ENCODE results near the gene PDE9A. TPM values are rescaled to one million over a fixed set of nuclear protein-coding genes. Genes with fewer than 3 reads are reported as not detected.
"Not testable (repeated sequence)": the region's sequence is repeated elsewhere in the genome, so short reads cannot be mapped to it uniquely, and the experiment has no call there.

Gene PDE9A
- polyA plus RNA-seq, 3 donors from 2014 or later = 0.40 to 2.3 (median 0.61) TPM

DNA sequence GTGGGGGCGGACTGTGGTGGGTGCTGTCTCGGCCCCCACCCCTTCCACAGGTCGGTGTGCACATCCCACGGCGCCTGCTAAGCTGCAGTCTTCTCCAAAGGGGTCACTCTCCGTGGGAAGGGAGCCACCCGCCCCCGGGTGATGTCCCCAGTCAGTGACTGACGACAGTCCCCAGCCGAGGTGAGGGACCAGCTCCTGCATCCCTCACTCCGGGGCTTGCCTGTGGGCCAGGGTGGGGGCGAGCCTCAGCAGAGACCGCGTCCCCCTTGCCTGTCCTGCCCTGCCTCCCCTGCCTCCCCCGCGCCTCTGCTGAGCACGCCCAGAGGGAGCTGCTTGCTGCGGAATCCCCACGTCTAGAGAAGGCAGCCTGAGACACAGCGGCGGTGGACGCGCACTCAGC is 35.9 kb upstream of the PDE9A start:
- Mint-ChIP-seq H3K4me1 (no peaks in the 10 kb centered on the region), H3K36me3 (no peaks in the 10 kb centered on the region), H3K4me3 (no peak overlapping the region), H3K9me3 (peaks cover 0 to under 1% (median 0%) of the 10 kb centered on the region in 6 donors), H3K27me3 (ENCODE audit: low read depth in 3 of 3) (peaks cover 2 to 21% (median 7%) of the 10 kb centered on the region in 3 donors), H3K27ac (no peak overlapping the region)
- no peak for DNase-seq

DNA sequence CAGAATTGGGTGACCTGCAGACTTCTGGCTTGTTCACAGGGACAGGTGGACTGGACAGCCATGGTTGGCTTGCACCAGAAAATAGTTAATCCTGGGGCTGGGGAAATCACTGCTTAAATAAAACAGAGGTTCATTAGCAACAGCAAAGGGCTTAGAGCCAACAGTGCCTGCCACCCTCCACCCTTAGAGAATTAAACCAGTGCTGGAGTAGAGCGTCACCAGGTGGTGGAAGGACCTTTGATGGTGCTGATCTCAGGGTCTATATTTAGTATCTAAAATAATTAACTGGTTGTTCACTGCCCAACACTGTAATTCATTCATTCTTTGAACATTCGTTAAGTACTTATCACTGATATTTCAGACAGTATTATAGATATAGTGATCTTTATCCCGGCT is 34.7 kb upstream of the PDE9A start:
- Mint-ChIP-seq H3K4me1 (no peaks in the 10 kb centered on the region), H3K27me3 (ENCODE audit: low read depth in 3 of 3) (peaks cover 2 to 21% (median 8%) of the 10 kb centered on the region in 3 donors), H3K9me3 (no peaks in the 10 kb centered on the region), H3K4me3 (no peak overlapping the region), H3K27ac (no peak overlapping the region), H3K36me3 (no peaks in the 10 kb centered on the region)
- no peak for DNase-seq

DNA sequence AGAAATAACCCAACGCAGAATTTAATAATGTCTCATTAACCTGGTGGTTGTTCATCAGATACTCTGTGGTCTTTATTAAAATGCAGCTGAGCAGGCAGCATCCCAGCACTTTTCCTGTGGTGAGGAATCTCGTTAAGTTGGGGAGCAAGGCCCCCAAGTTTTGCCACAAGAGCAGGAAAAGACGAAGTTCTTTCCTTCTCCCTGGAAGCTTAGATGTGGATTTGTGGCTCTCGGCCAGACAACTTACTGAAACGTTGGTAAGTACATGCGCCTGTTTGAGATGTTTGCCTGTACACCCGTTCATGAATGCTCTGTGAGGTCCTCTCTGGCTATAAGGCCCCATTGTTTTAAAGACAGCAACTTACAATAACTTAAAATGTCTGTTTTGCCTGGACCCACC is 34.3 kb upstream of the PDE9A start:
- no peaks in the 10 kb centered on the region for H3K36me3 Mint-ChIP-seq
- H3K4me3 Mint-ChIP-seq = no peak overlapping the region
- H3K9me3 Mint-ChIP-seq = no peaks in the 10 kb centered on the region
- H3K27ac Mint-ChIP-seq = no peak overlapping the region
- no peak for DNase-seq
- no peaks in the 10 kb centered on the region for H3K4me1 Mint-ChIP-seq
- H3K27me3 Mint-ChIP-seq (ENCODE audit: low read depth in 3 of 3) = peaks cover 2 to 23% (median 8%) of the 10 kb centered on the region in 3 donors

DNA sequence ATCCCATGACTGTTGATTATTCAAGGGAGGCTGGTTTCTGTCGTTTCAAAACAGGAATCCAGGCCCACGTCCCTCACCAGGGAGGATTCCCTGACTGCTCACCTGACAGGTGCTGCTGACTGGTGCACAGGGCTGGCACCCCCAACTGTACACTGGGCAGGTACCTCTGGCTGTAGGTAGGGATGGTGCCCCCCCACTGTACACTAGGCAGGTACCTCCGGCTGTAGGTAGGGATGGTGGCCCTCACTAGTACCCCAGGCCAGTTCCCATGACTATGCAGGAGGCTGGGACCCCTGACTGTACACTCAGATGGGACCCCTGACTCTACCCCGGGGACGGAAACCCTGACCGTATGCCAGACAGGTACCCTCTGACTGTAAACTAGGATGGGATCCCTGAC is 33.6 kb upstream of the PDE9A start:
- H3K36me3 Mint-ChIP-seq = no peaks in the 10 kb centered on the region
- peaks cover 2 to 28% (median 8%) of the 10 kb centered on the region in 3 donors for H3K27me3 Mint-ChIP-seq (ENCODE audit: low read depth in 3 of 3)
- H3K27ac Mint-ChIP-seq = no peak overlapping the region
- DNase-seq = no peak
- H3K4me1 Mint-ChIP-seq = no peaks in the 10 kb centered on the region
- no peak overlapping the region for H3K4me3 Mint-ChIP-seq
- no peaks in the 10 kb centered on the region for H3K9me3 Mint-ChIP-seq

DNA sequence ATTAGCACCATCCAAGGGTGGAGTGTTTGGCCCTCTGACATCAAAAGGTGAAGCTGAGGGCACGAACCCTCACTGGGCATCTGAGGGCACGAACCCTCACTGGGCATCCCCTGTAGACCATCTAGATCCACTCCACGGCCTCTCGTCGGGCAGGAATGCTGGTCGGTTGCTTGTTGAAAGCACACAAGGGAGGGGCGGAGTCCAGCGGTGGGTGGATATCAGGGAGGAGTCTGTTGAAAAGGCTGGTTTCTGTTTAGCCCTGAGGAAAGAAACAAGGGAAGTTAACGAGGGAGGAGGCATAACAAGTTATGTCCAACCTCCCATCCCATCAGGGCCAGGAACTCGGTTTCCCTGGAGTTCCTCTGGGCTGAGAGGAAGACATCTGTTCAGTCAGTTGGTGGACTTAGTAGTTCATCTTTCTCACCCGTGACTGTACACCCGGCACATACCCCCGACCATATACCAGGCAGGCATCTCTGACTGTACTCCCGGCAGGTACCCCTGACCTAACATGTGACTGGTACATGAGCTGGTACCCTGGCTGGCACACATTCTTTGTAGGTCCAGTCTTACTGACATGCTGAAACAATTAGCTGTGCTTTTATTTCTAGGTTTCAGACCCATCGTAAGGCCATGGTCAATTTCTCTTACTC is 32.1 kb upstream of the PDE9A start:
- Mint-ChIP-seq H3K4me3 (no peak overlapping the region), H3K4me1 (no peaks in the 10 kb centered on the region), H3K9me3 (no peaks in the 10 kb centered on the region), H3K36me3 (no peaks in the 10 kb centered on the region), H3K27me3 (ENCODE audit: low read depth in 3 of 3) (peaks cover 2 to 28% (median 8%) of the 10 kb centered on the region in 3 donors), H3K27ac (no peak overlapping the region)
- no peak for DNase-seq

DNA sequence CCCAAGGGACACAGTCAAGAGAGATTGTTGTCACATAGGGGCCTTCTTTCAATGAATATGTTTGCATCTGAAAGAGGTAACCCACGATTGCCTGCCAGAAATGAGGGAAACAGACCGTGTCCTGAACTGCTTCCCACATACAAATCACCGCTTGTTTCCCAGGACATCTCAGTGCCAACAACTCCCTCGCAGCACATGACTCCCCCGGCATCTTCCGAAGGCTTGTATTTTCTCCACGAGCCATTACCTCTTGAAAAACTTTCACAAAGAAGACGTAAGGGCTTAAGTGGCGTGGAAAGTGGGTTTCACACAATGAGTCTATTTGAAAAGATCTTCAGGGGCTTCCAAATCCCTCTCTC is 31.6 kb upstream of the PDE9A start:
- Mint-ChIP-seq H3K27me3 (ENCODE audit: low read depth in 3 of 3) (peaks cover 2 to 29% (median 9%) of the 10 kb centered on the region in 3 donors), H3K27ac (no peak overlapping the region), H3K4me3 (no peak overlapping the region), H3K9me3 (no peaks in the 10 kb centered on the region), H3K36me3 (no peaks in the 10 kb centered on the region), H3K4me1 (no peaks in the 10 kb centered on the region)
- DNase-seq = no peak

DNA sequence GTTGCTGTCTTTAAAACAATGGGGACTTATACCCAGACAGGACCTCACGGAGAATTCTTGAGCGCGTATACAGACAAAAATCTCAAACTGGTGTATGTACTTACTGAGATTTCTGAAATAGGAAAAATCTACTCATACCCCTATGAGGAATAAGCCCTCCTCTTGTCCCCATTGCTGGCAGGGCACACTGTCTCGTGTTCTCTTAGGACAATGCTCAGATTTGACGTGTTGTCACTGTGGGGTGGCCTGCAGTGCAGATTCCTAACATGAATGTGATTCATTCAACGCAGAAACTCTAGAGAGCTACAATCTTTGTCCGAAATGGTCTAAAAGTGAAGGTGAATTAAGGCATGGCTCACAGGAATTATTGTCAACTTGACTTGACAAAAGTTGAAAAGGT is 31.1 kb upstream of the PDE9A start:
- Mint-ChIP-seq H3K4me3 (no peak overlapping the region), H3K9me3 (no peaks in the 10 kb centered on the region), H3K4me1 (no peaks in the 10 kb centered on the region), H3K36me3 (no peaks in the 10 kb centered on the region), H3K27ac (no peak overlapping the region), H3K27me3 (ENCODE audit: low read depth in 3 of 3) (peaks cover 4 to 30% (median 10%) of the 10 kb centered on the region in 3 donors)
- no peak for DNase-seq

DNA sequence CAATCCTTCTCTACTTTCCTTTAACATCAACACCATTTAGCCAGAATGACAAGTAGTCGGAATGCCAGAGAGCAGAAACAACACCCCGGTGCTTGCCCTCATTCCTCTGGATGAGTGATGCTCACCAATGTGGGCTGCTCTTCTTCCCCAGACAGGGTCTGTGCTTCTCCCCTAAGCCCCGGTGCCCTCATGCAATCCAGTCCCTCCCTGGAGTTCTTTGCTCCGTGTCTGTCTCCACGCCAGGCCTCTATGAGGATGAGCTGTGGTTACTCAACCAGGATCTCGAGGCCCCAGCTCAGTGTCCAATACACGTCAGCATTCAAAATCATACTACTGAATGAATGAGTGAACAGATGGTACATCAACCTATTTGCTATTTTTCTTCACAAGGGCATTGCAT is 29.7 kb upstream of the PDE9A start:
- Mint-ChIP-seq H3K27me3 (ENCODE audit: low read depth in 3 of 3) (peaks cover 4 to 30% (median 8%) of the 10 kb centered on the region in 3 donors), H3K4me1 (no peaks in the 10 kb centered on the region), H3K27ac (no peak overlapping the region), H3K9me3 (no peaks in the 10 kb centered on the region), H3K36me3 (no peaks in the 10 kb centered on the region), H3K4me3 (no peak overlapping the region)
- no peak for DNase-seq

DNA sequence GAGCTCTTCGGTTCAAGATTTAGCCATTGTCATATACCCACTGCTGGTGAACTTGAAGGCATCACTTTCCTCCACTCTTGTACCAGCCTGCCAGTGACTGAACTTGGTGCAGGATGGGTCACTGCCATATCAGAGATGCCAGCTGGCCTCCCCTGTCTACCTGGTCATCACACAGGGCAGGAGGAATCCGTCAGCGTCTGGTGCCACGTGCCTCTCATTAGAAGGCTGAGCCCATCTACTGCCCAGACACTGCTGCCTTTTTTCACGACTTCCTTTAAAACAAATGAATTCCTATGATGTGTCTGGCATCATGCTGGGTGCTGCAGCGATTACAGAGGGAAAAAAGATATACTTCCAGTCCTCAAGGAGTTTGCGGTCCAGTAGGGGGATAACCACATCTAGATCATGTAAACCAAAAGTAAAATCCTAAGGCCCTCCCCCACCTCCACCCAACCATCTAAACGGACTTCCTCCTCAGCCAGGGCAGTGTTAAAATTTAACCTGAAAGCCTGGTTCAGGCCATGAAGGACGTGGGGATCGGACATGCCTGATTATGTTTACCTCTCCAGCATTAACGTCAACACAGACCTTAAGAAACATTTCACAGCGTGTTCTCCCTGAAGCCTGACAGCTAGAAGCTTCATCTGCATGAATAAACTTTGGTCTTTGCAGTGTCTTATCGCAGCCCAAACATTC is 29.2 kb upstream of the PDE9A start:
- no peaks in the 10 kb centered on the region for H3K4me1 Mint-ChIP-seq
- no peak for DNase-seq
- no peaks in the 10 kb centered on the region for H3K9me3 Mint-ChIP-seq
- no peak overlapping the region for H3K4me3 Mint-ChIP-seq
- H3K27me3 Mint-ChIP-seq (ENCODE audit: low read depth in 3 of 3) = peaks cover 4 to 25% (median 8%) of the 10 kb centered on the region in 3 donors
- no peak overlapping the region for H3K27ac Mint-ChIP-seq
- H3K36me3 Mint-ChIP-seq = no peaks in the 10 kb centered on the region

DNA sequence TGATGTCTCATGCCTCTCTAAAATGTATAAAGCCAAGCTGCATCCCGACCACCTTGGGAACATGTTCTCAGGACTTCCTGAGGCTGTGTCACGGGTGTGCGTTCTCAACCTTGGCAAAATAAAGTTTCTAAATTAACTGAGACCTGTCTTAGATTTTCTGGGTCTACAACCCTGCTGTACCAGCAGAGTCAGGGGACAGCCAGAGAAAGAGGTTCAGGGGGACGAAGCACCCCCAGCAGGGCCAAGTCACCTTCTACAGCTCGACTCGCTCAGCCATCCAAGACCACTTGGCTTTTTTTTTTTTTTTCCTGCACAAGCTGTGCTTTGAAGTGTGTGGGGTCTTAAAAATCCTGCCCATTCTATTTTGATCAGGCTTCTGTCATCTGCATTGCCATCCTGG is 28.5 kb upstream of the PDE9A start:
- Mint-ChIP-seq H3K4me1 (no peaks in the 10 kb centered on the region), H3K27ac (no peak overlapping the region), H3K27me3 (ENCODE audit: low read depth in 3 of 3) (peaks cover 4 to 22% (median 5%) of the 10 kb centered on the region in 3 donors), H3K9me3 (no peaks in the 10 kb centered on the region), H3K36me3 (no peaks in the 10 kb centered on the region), H3K4me3 (no peak overlapping the region)
- no peak for DNase-seq

DNA sequence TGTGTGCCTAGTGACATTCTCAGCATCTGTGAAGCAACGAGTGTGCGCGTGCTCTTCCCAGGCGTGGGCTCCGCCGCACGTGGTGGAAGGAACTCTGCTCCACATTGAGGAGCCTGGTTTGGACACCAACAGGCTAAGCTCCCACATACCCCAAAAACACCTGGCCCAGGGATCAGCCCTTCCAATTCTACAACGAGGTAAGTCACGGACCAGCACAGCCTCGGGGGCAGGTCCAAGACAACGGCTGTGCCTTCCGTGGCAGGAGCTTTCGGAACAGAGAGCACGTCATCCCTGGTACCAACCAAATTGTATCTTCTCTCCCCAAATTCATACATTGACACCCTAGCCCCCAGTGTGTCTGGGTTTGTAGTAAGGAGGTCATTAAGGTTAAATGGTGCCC is 27.2 kb upstream of the PDE9A start:
- peaks cover 2 to 21% (median 5%) of the 10 kb centered on the region in 3 donors for H3K27me3 Mint-ChIP-seq (ENCODE audit: low read depth in 3 of 3)
- no peak for DNase-seq
- H3K27ac Mint-ChIP-seq = no peak overlapping the region
- no peaks in the 10 kb centered on the region for H3K4me1 Mint-ChIP-seq
- H3K9me3 Mint-ChIP-seq = no peaks in the 10 kb centered on the region
- no peak overlapping the region for H3K4me3 Mint-ChIP-seq
- no peaks in the 10 kb centered on the region for H3K36me3 Mint-ChIP-seq

DNA sequence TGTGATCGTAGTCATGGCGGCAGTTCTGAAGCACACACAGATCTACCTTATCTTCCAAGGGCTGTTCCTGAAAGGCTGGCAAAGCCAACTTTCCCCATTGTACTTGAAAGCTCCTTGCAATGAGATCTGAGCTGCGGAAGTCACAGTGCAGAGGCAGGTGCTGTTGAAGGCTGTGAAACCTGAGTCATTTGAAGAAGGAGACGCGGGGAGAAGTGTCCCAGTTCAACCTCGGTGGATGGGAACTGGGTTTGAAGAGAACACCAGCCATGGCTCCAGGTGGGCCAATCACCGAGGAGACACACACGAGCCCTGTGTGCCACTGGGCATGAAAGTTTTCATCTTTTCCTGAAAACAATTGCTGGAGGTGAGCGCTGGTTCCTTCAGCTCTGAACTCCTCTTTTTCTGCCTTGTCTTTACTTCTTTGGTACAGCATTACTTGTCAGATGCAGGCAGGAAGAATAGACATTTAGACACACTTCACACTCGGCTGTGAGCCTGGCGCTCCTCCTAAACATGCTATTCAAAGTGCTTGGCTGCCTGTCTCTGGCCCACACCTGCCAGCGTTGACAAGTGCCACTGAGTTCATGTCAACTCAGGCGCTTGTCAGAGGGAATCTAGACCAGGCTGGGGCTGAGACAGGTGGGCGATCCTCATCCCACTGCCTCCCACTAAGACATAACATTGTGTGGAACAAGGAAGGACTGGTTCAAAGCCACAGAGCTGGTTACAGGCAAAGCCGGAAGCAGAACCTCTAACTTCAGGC is 25.7 kb upstream of the PDE9A start:
- no peaks in the 10 kb centered on the region for H3K9me3 Mint-ChIP-seq
- H3K27ac Mint-ChIP-seq = no peak overlapping the region
- DNase-seq = no peak
- H3K4me1 Mint-ChIP-seq = no peaks in the 10 kb centered on the region
- H3K27me3 Mint-ChIP-seq (ENCODE audit: low read depth in 3 of 3) = peaks cover 2 to 11% (median 5%) of the 10 kb centered on the region in 3 donors
- H3K36me3 Mint-ChIP-seq = no peaks in the 10 kb centered on the region
- H3K4me3 Mint-ChIP-seq = no peak overlapping the region

DNA sequence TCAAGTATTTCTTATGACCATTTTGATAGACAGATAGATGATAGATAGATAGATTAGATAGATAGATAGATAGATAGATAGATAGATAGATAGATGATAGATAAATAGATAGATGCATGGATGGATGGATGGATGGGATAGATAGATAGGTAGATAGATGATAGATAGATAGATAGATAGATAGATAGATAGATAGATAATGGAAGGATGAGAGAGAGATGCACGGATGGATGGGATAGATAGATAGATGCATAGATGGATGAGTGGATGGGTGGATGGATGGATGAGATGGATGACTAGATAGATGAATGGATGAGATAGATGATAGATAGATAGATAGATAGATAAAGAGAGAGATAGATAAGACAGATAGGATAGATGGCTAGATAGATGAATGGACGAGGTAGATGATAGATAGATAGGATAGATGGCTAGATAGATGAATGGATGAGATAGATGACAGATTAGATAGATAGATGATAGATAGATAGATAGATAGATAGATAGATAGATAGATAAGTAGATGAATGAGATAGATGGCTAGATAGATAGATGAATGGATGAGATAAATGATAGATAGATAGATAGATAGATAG is 24.9 kb upstream of the PDE9A start:
- not testable (repeated sequence) for H3K4me1 Mint-ChIP-seq, H3K4me3 Mint-ChIP-seq, H3K27ac Mint-ChIP-seq, H3K9me3 Mint-ChIP-seq, DNase-seq, H3K36me3 Mint-ChIP-seq
- H3K27me3 Mint-ChIP-seq (ENCODE audit: low read depth in 3 of 3) = peaks cover 2 to 11% (median 4%) of the 10 kb centered on the region in 3 donors
